Sigmoid colon (tissue), 4 donors: ENCODE measurements around the gene LMO7.

Experiments used
- CTCF ChIP-seq, 4 experiments: fragments of 450-650 bp in 3 of 4; fragments of 200-600 bp in 1 of 4; IDR thresholded peaks; one replicate each; pipeline ENCODE4 v1.5.1; 2016 to 2019; ENCODE audit warnings: antibody characterized with exemption in 4 of 4, mild to moderate bottlenecking in 3 of 4, moderate library complexity in 2 of 4
- EP300 ChIP-seq, 4 donors: sonication (generic); formaldehyde crosslinking; IDR thresholded peaks; one replicate each; pipeline ENCODE4 v1.6.1; 2017; ENCODE audit warnings: antibody characterized with exemption in 4 of 4
- POLR2A ChIP-seq, 2 donors: fragments of 450-650 bp; IDR thresholded peaks; one replicate each; pipeline ENCODE4 v1.6.1; 2016; ENCODE audit warnings: antibody characterized with exemption in 2 of 2, mild to moderate bottlenecking in 2 of 2, moderate library complexity in 2 of 2
- POLR2AphosphoS5 ChIP-seq, 4 donors: sonication (generic); formaldehyde crosslinking; IDR thresholded peaks; one replicate each; pipeline ENCODE4 v1.6.1; 2017; ENCODE audit warnings: antibody characterized with exemption in 4 of 4

- no peak for TF ChIP-seq CTCF (IDR thresholded peaks at IDR 0.05)
- no peak for TF ChIP-seq POLR2A (IDR thresholded peaks at IDR 0.05)
- no peak for TF ChIP-seq POLR2AphosphoS5 (IDR thresholded peaks at IDR 0.05)
- TF ChIP-seq EP300 (IDR thresholded peaks at IDR 0.05): no peak
Measured at GRCh38 chr13:75811841-75812240, 175.7 kb downstream of the LMO7 start.
